Trophoblast cell (in vitro differentiated cells and primary cell): ENCODE results near the gene NOD1.

Experiments
- DNase-seq, 2 donors: peaks; one replicate each; pipeline ENCODE4 v3.0.0-alpha.2; 2016
- H2AFZ ChIP-seq: 2 replicates; pipeline ENCODE4 v1.6.1; 2013; ENCODE audit warnings: low read length, moderate library complexity, mild to moderate bottlenecking; ENCODE audit not compliant: insufficient read depth, poor library complexity
- H2AK5ac ChIP-seq: 2 replicates; pipeline ENCODE4 v1.6.1; 2013; ENCODE audit warnings: mild to moderate bottlenecking, low read length
- H2BK120ac ChIP-seq: 2 replicates; pipeline ENCODE4 v1.6.1; 2013; ENCODE audit warnings: low read length, mild to moderate bottlenecking, moderate library complexity; ENCODE audit not compliant: insufficient read depth, poor library complexity
- H2BK12ac ChIP-seq: 2 replicates; pipeline ENCODE4 v1.6.1; 2013; ENCODE audit warnings: mild to moderate bottlenecking, low read length, moderate library complexity
- H2BK5ac ChIP-seq: 2 replicates; pipeline ENCODE4 v1.6.1; 2013; ENCODE audit warnings: low read length, low read depth, moderate library complexity, mild to moderate bottlenecking; ENCODE audit not compliant: poor library complexity
- H3K14ac ChIP-seq: 2 replicates; pipeline ENCODE4 v1.6.1; 2013; ENCODE audit warnings: mild to moderate bottlenecking, low read length
- H3K18ac ChIP-seq: 2 replicates; pipeline ENCODE4 v1.6.1; 2013; ENCODE audit warnings: mild to moderate bottlenecking, low read length
- H3K23ac ChIP-seq: 2 replicates; pipeline ENCODE4 v1.6.1; 2013; ENCODE audit warnings: low read length
- H3K27ac ChIP-seq: 2 replicates; pipeline ENCODE4 v1.5.1; 2013; ENCODE audit warnings: low read depth, mild to moderate bottlenecking, inconsistent platforms, low read length, moderate library complexity
- H3K27me3 ChIP-seq: 2 replicates; pipeline ENCODE4 v1.6.1; 2013; ENCODE audit warnings: inconsistent platforms, mild to moderate bottlenecking, low read length, moderate library complexity; ENCODE audit not compliant: insufficient read depth
- H3K36me3 ChIP-seq, 2 experiments: 1 replicate in 1 of 2; 2 replicates in 1 of 2; pipeline ENCODE4 v1.6.1; 2013; ENCODE audit warnings: low read length in 2 of 2, mild to moderate bottlenecking in 2 of 2, moderate library complexity in 1 of 2; ENCODE audit not compliant: insufficient read depth in 2 of 2, control insufficient read depth in 1 of 2
- H3K4ac ChIP-seq: 2 replicates; pipeline ENCODE4 v1.6.1; 2013; ENCODE audit warnings: low read depth, mild to moderate bottlenecking, low read length, moderate library complexity
- H3K4me1 ChIP-seq, 2 experiments: 1 replicate in 1 of 2; 2 replicates in 1 of 2; pipeline ENCODE4 v1.6.1; 2013; ENCODE audit warnings: low read length in 2 of 2, mild to moderate bottlenecking in 2 of 2, moderate library complexity in 1 of 2; ENCODE audit not compliant: insufficient read depth in 2 of 2, control insufficient read depth in 1 of 2
- H3K4me2 ChIP-seq: 2 replicates; pipeline ENCODE4 v1.6.1; 2013; ENCODE audit warnings: inconsistent platforms, mild to moderate bottlenecking, low read length, moderate library complexity
- H3K4me3 ChIP-seq: 2 replicates; pipeline ENCODE4 v1.5.1; 2013; ENCODE audit warnings: mild to moderate bottlenecking, low read depth, low read length, inconsistent platforms
- H3K79me1 ChIP-seq: one replicate; pipeline ENCODE4 v1.6.1; 2013; ENCODE audit warnings: low read length
- H3K79me2 ChIP-seq: 2 replicates; pipeline ENCODE4 v1.6.1; 2013; ENCODE audit warnings: low read length, mild to moderate bottlenecking; ENCODE audit not compliant: control insufficient read depth, insufficient read depth, poor library complexity
- H3K9ac ChIP-seq: 2 replicates; pipeline ENCODE4 v1.6.1; 2013; ENCODE audit warnings: mild to moderate bottlenecking, low read length
- H3K9me3 ChIP-seq: 2 replicates; pipeline ENCODE4 v1.6.1; 2013; ENCODE audit warnings: low read depth, mild to moderate bottlenecking, control low read depth, inconsistent platforms, low read length; ENCODE audit not compliant: insufficient read depth
- H4K12ac ChIP-seq: 2 replicates; pipeline ENCODE4 v1.6.1; 2013; ENCODE audit warnings: low read depth, mild to moderate bottlenecking, low read length, moderate library complexity
- H4K8ac ChIP-seq: 2 replicates; pipeline ENCODE4 v1.6.1; 2013; ENCODE audit warnings: low read depth, mild to moderate bottlenecking, low read length, moderate library complexity
- H4K91ac ChIP-seq: one replicate; pipeline ENCODE4 v1.6.1; 2013; ENCODE audit warnings: low read depth, mild to moderate bottlenecking, low read length, moderate library complexity
- WGBS: extraction: QIAGEN DNeasy Blood & Tissue Kit; methylation state at CpG from one replicate; pipeline ENCODE4 v1.1.7; 2013; ENCODE audit warnings: missing lambda C conversion rate; ENCODE audit not compliant: insufficient read length, insufficient coverage; ENCODE audit errors: extremely low coverage; 5-methylcytosine and 5-hydroxymethylcytosine counted together

The NOD1 gene

GRCh38 chr7:30468791-30469190, 9.8 kb downstream of the NOD1 start:
- no peak for DNase-seq
- peak overlapping the region; percentile 68 for H4K12ac ChIP-seq
- peaks cover 3% of the 10 kb centered on the region for H3K9me3 ChIP-seq
- H3K79me1 ChIP-seq: peaks cover 12% of the 10 kb centered on the region
- peak overlapping the region; percentile 97 for H2AK5ac ChIP-seq
- peak overlapping the region; percentile 86 for H2BK12ac ChIP-seq
- H3K4ac ChIP-seq: peak overlapping the region; percentile 52
- H3K14ac ChIP-seq: peak overlapping the region; percentile 81
- H3K23ac ChIP-seq: no peak overlapping the region
- peak overlapping the region; percentile 87 for H3K18ac ChIP-seq
- peak overlapping the region; percentile 75 for H2BK120ac ChIP-seq
- H3K27me3 ChIP-seq: no peaks in the 10 kb centered on the region
- H3K79me2 ChIP-seq: peaks cover 4% of the 10 kb centered on the region
- peak overlapping the region; percentile 73 for H4K8ac ChIP-seq
- peak overlapping the region; percentile 63 for H2AFZ ChIP-seq
- no peak overlapping the region for H3K4me2 ChIP-seq
- no peak overlapping the region for H3K9ac ChIP-seq
- no CpG with 5 or more reads among the region's 4 CpGs for WGBS
- peak overlapping the region; percentile 51 for H3K27ac ChIP-seq
- no peak overlapping the region for H3K4me3 ChIP-seq
- H3K36me3 ChIP-seq: peaks cover 0 to 3% of the 10 kb centered on the region in 2 experiments
- H2BK5ac ChIP-seq: peak overlapping the region; percentile 52
- H3K4me1 ChIP-seq: peaks cover 25 to 44% of the 10 kb centered on the region in 2 experiments
- peak overlapping the region; percentile 87 for H4K91ac ChIP-seq

- Histone ChIP-seq H3K4ac (no peak overlapping the region), H2BK120ac (no peak overlapping the region), H3K36me3 (peaks cover 0 to 3% of the 10 kb centered on the region in 2 experiments), H4K8ac (no peak overlapping the region), H2AK5ac (no peak overlapping the region), H3K27me3 (no peaks in the 10 kb centered on the region), H4K12ac (no peak overlapping the region), H3K4me1 (peaks cover 23 to 39% of the 10 kb centered on the region in 2 experiments), H3K27ac (no peak overlapping the region), H4K91ac (no peak overlapping the region), H3K4me3 (no peak overlapping the region), H3K14ac (no peak overlapping the region), H3K18ac (no peak overlapping the region), H2BK12ac (no peak overlapping the region), H2AFZ (no peak overlapping the region), H3K4me2 (no peak overlapping the region), H2BK5ac (no peak overlapping the region), H3K9ac (no peak overlapping the region), H3K9me3 (peaks cover 3% of the 10 kb centered on the region), H3K79me1 (peaks cover 12% of the 10 kb centered on the region), H3K23ac (no peak overlapping the region), H3K79me2 (peaks cover 4% of the 10 kb centered on the region)
- WGBS: no CpG with 5 or more reads among the region's 2 CpGs
- DNase-seq: no peak
These were observed 10.5 kb downstream of the NOD1 start for GRCh38 chr7:30468041-30468440.

DNA sequence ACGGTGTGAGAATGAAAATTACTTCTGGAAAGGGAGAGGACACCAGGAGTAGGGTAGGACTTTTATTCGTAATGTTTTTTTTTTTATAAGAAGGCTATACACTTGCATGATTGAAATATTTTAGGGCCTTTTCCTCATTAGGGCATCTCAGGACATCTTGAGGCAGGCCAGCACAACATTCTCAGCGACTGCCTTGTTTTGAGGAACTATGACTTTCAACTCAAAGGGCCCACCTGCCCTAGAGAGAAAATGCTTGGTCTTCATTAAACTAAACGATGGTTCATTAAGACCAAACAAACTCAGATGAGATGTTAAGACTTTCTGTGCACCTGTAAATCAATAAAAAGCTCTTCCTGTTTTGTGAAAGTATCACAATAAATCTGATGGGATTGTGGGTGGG, 11.3 kb downstream of the NOD1 start:
- Histone ChIP-seq H3K79me2 (peaks cover 4% of the 10 kb centered on the region), H3K9me3 (peaks cover 3% of the 10 kb centered on the region), H3K36me3 (peaks cover 0 to 3% of the 10 kb centered on the region in 2 experiments), H3K4me2 (no peak overlapping the region), H3K27ac (no peak overlapping the region), H3K27me3 (no peaks in the 10 kb centered on the region), H2AK5ac (no peak overlapping the region), H3K14ac (no peak overlapping the region), H3K4me3 (no peak overlapping the region), H2BK120ac (no peak overlapping the region), H2AFZ (no peak overlapping the region), H3K79me1 (peaks cover 12% of the 10 kb centered on the region), H2BK5ac (no peak overlapping the region), H3K18ac (no peak overlapping the region), H4K91ac (no peak overlapping the region), H3K4ac (no peak overlapping the region), H3K23ac (no peak overlapping the region), H3K4me1 (peaks cover 21 to 33% of the 10 kb centered on the region in 2 experiments), H4K12ac (no peak overlapping the region), H4K8ac (no peak overlapping the region), H3K9ac (no peak overlapping the region), H2BK12ac (no peak overlapping the region)
- WGBS: no CpG with 5 or more reads among the region's 4 CpGs
- no peak for DNase-seq

DNA sequence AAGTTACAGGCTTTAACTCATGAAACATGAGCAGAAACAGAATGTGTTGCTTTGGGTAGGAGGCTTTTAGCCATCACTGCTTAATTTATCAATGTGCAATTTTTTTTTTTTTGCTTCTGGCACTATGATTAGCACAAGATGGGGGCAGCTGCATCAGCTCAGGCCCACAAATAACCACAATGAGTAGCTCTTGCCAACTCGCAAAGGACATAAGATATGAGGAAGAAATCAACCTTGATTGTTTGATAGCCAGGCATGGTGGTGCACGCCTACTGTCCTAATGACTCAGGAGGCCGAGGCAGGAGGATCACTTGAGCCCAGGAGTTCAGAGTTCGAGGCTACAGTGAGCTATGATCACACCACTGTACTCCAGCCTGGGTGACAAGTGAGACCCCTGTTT, 12.3 kb downstream of the NOD1 start:
- H3K4me3 ChIP-seq: no peak overlapping the region
- H3K14ac ChIP-seq: no peak overlapping the region
- no peak overlapping the region for H4K91ac ChIP-seq
- H2BK5ac ChIP-seq: no peak overlapping the region
- H4K12ac ChIP-seq: no peak overlapping the region
- no peak overlapping the region for H3K4ac ChIP-seq
- no peak overlapping the region for H4K8ac ChIP-seq
- H3K4me1 ChIP-seq: peaks cover 21 to 24% of the 10 kb centered on the region in 2 experiments
- H2AFZ ChIP-seq: no peak overlapping the region
- H3K23ac ChIP-seq: no peak overlapping the region
- H3K79me1 ChIP-seq: peaks cover 9% of the 10 kb centered on the region
- H2AK5ac ChIP-seq: no peak overlapping the region
- H2BK120ac ChIP-seq: no peak overlapping the region
- no CpG with 5 or more reads among the region's 4 CpGs for WGBS
- no peaks in the 10 kb centered on the region for H3K27me3 ChIP-seq
- H3K36me3 ChIP-seq: peaks cover 0 to 3% of the 10 kb centered on the region in 2 experiments
- DNase-seq: no peak
- peaks cover 3% of the 10 kb centered on the region for H3K9me3 ChIP-seq
- no peak overlapping the region for H2BK12ac ChIP-seq
- peaks cover 3% of the 10 kb centered on the region for H3K79me2 ChIP-seq
- H3K27ac ChIP-seq: no peak overlapping the region
- H3K4me2 ChIP-seq: no peak overlapping the region
- no peak overlapping the region for H3K18ac ChIP-seq
- H3K9ac ChIP-seq: no peak overlapping the region
